ENCODE data around the gene PHEX. TPM values are rescaled to one million over a fixed set of nuclear protein-coding genes. Genes with fewer than 3 reads are reported as not detected.

PHEX gene
- polyA plus RNA-seq, 1 donor (not counting 4 experiments of a cell fraction or from before 2014, with no cell fraction given), result 0.80 TPM

GRCh38 chrX:22116605-22117546 is 84.8 kb downstream of the PHEX start:
- TF ChIP-seq CTCF (optimal IDR thresholded peaks at IDR 0.05 in 1 of 3, IDR thresholded peaks at IDR 0.05 in 1 of 3, conservative IDR thresholded peaks at IDR 0.05 in 1 of 3; ENCODE audit: extremely low read depth in 1 of 3, insufficient read depth in 2 of 3, low read length in 3 of 3), result no peak
- no peak for TF ChIP-seq EZH2 (IDR thresholded peaks at IDR 0.05; ENCODE audit: low read length)
- H3K4me1 ChIP-seq (ENCODE audit: control insufficient read depth, extremely low read depth, insufficient read depth, low read length), result peaks cover 6% of the 10 kb centered on the region
- no peaks in the 10 kb centered on the region for H3K9me3 ChIP-seq (ENCODE audit: control insufficient read depth, low read depth, low read length)
- no peak overlapping the region for H3K27ac ChIP-seq (ENCODE audit: control insufficient read depth, insufficient read depth, low read length)
- no peaks in the 10 kb centered on the region for H3K9me1 ChIP-seq (ENCODE audit: control insufficient read depth, extremely low read depth, insufficient read depth, low read length)
- H3K4me3 ChIP-seq (ENCODE audit: control insufficient read depth in 2 of 3, extremely low read depth in 1 of 3, insufficient read depth in 2 of 3, low read depth in 1 of 3, low read length in 3 of 3), result no peak overlapping the region
- H3K4me2 ChIP-seq (ENCODE audit: control insufficient read depth, extremely low read depth, insufficient read depth, low read depth, low read length), result no peak overlapping the region
- dilution Hi-C loops (cut with MboI; ENCODE audit: extremely low pct_ligation_motif_present, low sequenced_read_pairs), result no loop called here
- no peaks in the 10 kb centered on the region for H3K27me3 ChIP-seq (ENCODE audit: control insufficient read depth, extremely low read depth, insufficient read depth, low read length)
- no peaks in the 10 kb centered on the region for H3K36me3 ChIP-seq (ENCODE audit: control insufficient read depth in 2 of 2, extremely low read depth in 1 of 2, insufficient read depth in 2 of 2, low read length in 2 of 2)
- H2AFZ ChIP-seq (ENCODE audit: control insufficient read depth, low read length), result no peak overlapping the region
- no peak overlapping the region for H3K9ac ChIP-seq (ENCODE audit: control insufficient read depth, extremely low read depth, insufficient read depth, low read length)
- DNase-seq (ENCODE audit: low read depth, low spot score) (no peak), FAIRE-seq (no peak)
- H4K20me1 ChIP-seq (ENCODE audit: control insufficient read depth, extremely low read depth, insufficient read depth, low read length), result no peaks in the 10 kb centered on the region
- no peaks in the 10 kb centered on the region for H3K79me2 ChIP-seq (ENCODE audit: control insufficient read depth, insufficient read depth, low read length)

GRCh38 chrX:22117633-22118032 is 85.5 kb downstream of the PHEX start:
- Histone ChIP-seq H3K36me3 (ENCODE audit: control insufficient read depth in 2 of 2, extremely low read depth in 1 of 2, insufficient read depth in 2 of 2, low read length in 2 of 2) (no peaks in the 10 kb centered on the region), H3K4me2 (ENCODE audit: control insufficient read depth, extremely low read depth, insufficient read depth, low read depth, low read length) (no peak overlapping the region), H3K27ac (ENCODE audit: control insufficient read depth, insufficient read depth, low read length) (no peak overlapping the region), H2AFZ (ENCODE audit: control insufficient read depth, low read length) (no peak overlapping the region), H3K9me1 (ENCODE audit: control insufficient read depth, extremely low read depth, insufficient read depth, low read length) (no peaks in the 10 kb centered on the region), H3K27me3 (ENCODE audit: control insufficient read depth, extremely low read depth, insufficient read depth, low read length) (no peaks in the 10 kb centered on the region), H3K9me3 (ENCODE audit: control insufficient read depth, low read depth, low read length) (no peaks in the 10 kb centered on the region), H3K79me2 (ENCODE audit: control insufficient read depth, insufficient read depth, low read length) (no peaks in the 10 kb centered on the region), H4K20me1 (ENCODE audit: control insufficient read depth, extremely low read depth, insufficient read depth, low read length) (no peaks in the 10 kb centered on the region), H3K9ac (ENCODE audit: control insufficient read depth, extremely low read depth, insufficient read depth, low read length) (no peak overlapping the region), H3K4me1 (ENCODE audit: control insufficient read depth, extremely low read depth, insufficient read depth, low read length) (peaks cover 6% of the 10 kb centered on the region), H3K4me3 (ENCODE audit: control insufficient read depth in 2 of 3, extremely low read depth in 1 of 3, insufficient read depth in 2 of 3, low read depth in 1 of 3, low read length in 3 of 3) (no peak overlapping the region)
- TF ChIP-seq CTCF (optimal IDR thresholded peaks at IDR 0.05 in 1 of 3, IDR thresholded peaks at IDR 0.05 in 1 of 3, conservative IDR thresholded peaks at IDR 0.05 in 1 of 3; ENCODE audit: extremely low read depth in 1 of 3, insufficient read depth in 2 of 3, low read length in 3 of 3), result no peak
- TF ChIP-seq EZH2 (IDR thresholded peaks at IDR 0.05; ENCODE audit: low read length), result no peak
- no peak for FAIRE-seq
- no peak for DNase-seq (ENCODE audit: low read depth, low spot score)
- dilution Hi-C loops (cut with MboI; ENCODE audit: extremely low pct_ligation_motif_present, low sequenced_read_pairs), result no loop called here
